Endothelial cell of umbilical vein (primary cell): Measurements from ENCODE around the gene CACHD1. TPM values are rescaled to one million over a fixed set of nuclear protein-coding genes. Genes with fewer than 3 reads are reported as not detected.

ENCODE experiments used
- BruUV-seq: library from RNA; stranded (reverse); fragments of 400-500 nt; replicated peaks from 2 replicates; lab custom pipeline; 2021; lab: Mats Ljungman, UMichigan
- CTCF ChIA-PET: fragments of 300-600, 350-600 bp; sonication (Branson Sonifier 250); formaldehyde crosslinking; loops from one replicate; lab custom pipeline; 2021; ENCODE audit warnings: antibody characterized with exemption, inconsistent platforms; lab: Charles Lee
- POLR2A ChIA-PET: fragments of 300-600, 350-600 bp; sonication (Branson Sonifier 250); formaldehyde crosslinking; loops from one replicate; lab custom pipeline; 2021; ENCODE audit warnings: antibody characterized with exemption, inconsistent platforms; lab: Charles Lee
- DNase-seq: peaks from one replicate; pipeline ENCODE4 v3.0.0-alpha.2; 2011; ENCODE audit warnings: low read depth, low spot score
- FAIRE-seq: peaks from 2 replicates; lab custom pipeline; 2011; peaks lifted over from hg19 to GRCh38; lab: Jason Lieb, UNC
- H2AFZ ChIP-seq: 2 replicates; pipeline ENCODE4 v1.6.0; 2012; ENCODE audit warnings: low read depth, low read length, control low read depth, inconsistent platforms
- H3K27ac ChIP-seq: 2 replicates; pipeline ENCODE4 v1.5.1; 2011; ENCODE audit warnings: low read depth, mild to moderate bottlenecking, control low read depth, low read length, moderate library complexity; ENCODE audit not compliant: insufficient read depth
- H3K27me3 ChIP-seq, 2 experiments: 2 replicates each; pipeline versions ENCODE4 v1.6.0 to v1.6.1; 2011; ENCODE audit warnings: low read length in 2 of 2, mixed read lengths in 1 of 2; ENCODE audit not compliant: control insufficient read depth in 2 of 2, insufficient read depth in 2 of 2
- H3K36me3 ChIP-seq, 2 experiments: 2 replicates in 1 of 2; 3 replicates in 1 of 2; pipeline ENCODE4 v1.5.1; 2011; ENCODE audit warnings: low read length in 2 of 2, mild to moderate bottlenecking in 1 of 2, moderate library complexity in 1 of 2; ENCODE audit not compliant: control insufficient read depth in 2 of 2, insufficient read depth in 2 of 2; ENCODE audit errors: extremely low read depth in 1 of 2
- H3K4me1 ChIP-seq: 3 replicates; pipeline ENCODE4 v1.5.1; 2011; ENCODE audit warnings: mild to moderate bottlenecking, low read length; ENCODE audit not compliant: control insufficient read depth, insufficient read depth; ENCODE audit errors: extremely low read depth
- H3K4me2 ChIP-seq: 2 replicates; pipeline ENCODE4 v1.6.1; 2011; ENCODE audit warnings: low read length, control low read depth, mixed read lengths; ENCODE audit not compliant: insufficient read depth
- H3K4me3 ChIP-seq, 3 experiments: fragments of 200-600 bp in 1 of 3; sonication (generic), shearing (Covaris generic) in 1 of 3; replicated peaks in 1 of 3; 2 replicates each; pipeline ENCODE4 v1.5.1; 2011 to 2016; ENCODE audit warnings: control low read depth in 3 of 3, low read length in 3 of 3, mild to moderate bottlenecking in 2 of 3, inconsistent platforms in 1 of 3, low read depth in 1 of 3, moderate library complexity in 1 of 3; ENCODE audit not compliant: insufficient read depth in 1 of 3
- H3K79me2 ChIP-seq: 2 replicates; pipeline ENCODE4 v1.6.0; 2012; ENCODE audit warnings: low read length, inconsistent platforms; ENCODE audit not compliant: control insufficient read depth, insufficient read depth
- H3K9ac ChIP-seq: replicated peaks from 2 replicates; pipeline ENCODE3; 2011; ENCODE audit warnings: low read length, control low read depth; ENCODE audit not compliant: insufficient read depth; ENCODE audit errors: extremely low read depth
- H3K9me1 ChIP-seq: replicated peaks from 3 replicates; pipeline ENCODE4 v1.6.0; 2011; ENCODE audit warnings: mild to moderate bottlenecking, low read length; ENCODE audit not compliant: control insufficient read depth, insufficient read depth; ENCODE audit errors: extremely low read depth
- H3K9me3 ChIP-seq: replicated peaks from 2 replicates; pipeline ENCODE4 v1.5.1; 2012; ENCODE audit warnings: low read length, inconsistent platforms; ENCODE audit not compliant: control insufficient read depth, insufficient read depth
- H4K20me1 ChIP-seq: replicated peaks from 2 replicates; pipeline ENCODE3; 2011; ENCODE audit warnings: mild to moderate bottlenecking, low read length; ENCODE audit not compliant: control insufficient read depth, insufficient read depth; ENCODE audit errors: extremely low read depth
- EZH2 ChIP-seq: IDR thresholded peaks from 2 replicates; pipeline ENCODE4 v1.6.1; 2012; ENCODE audit warnings: borderline replicate concordance, low read depth, mild to moderate bottlenecking, moderate library complexity, low read length, inconsistent platforms; ENCODE audit not compliant: severe bottlenecking
- FOS ChIP-seq: IDR thresholded peaks from 2 replicates; pipeline ENCODE4 v1.6.1; 2011; ENCODE audit warnings: mild to moderate bottlenecking, low read length, moderate library complexity, borderline replicate concordance; ENCODE audit not compliant: insufficient read depth
- GATA2 ChIP-seq: IDR thresholded peaks from 2 replicates; pipeline ENCODE4 v1.7.0; 2011; ENCODE audit warnings: low read depth, mild to moderate bottlenecking, moderate library complexity, mixed read lengths, low read length; ENCODE audit not compliant: insufficient read length, insufficient read depth
- JUN ChIP-seq: IDR thresholded peaks from 2 replicates; pipeline ENCODE4 v1.6.1; 2011; ENCODE audit warnings: borderline replicate concordance, low read depth; ENCODE audit not compliant: insufficient read length, insufficient read depth
- MYC ChIP-seq: IDR thresholded peaks from one replicate; pipeline ENCODE4 v1.6.1; 2011; ENCODE audit warnings: mild to moderate bottlenecking, low read depth, low read length
- POLR2A ChIP-seq: IDR thresholded peaks from 2 replicates; pipeline ENCODE4 v1.6.1; 2012; ENCODE audit warnings: low read depth, mild to moderate bottlenecking, control low read depth, low read length
- POLR2AphosphoS5 ChIP-seq: IDR thresholded peaks from 2 replicates; pipeline ENCODE4 v1.6.1; 2012; ENCODE audit warnings: low read depth, mild to moderate bottlenecking, control low read depth, low read length, moderate library complexity; ENCODE audit not compliant: insufficient read depth
- dilution Hi-C: fragments of 300-500 bp; cut with MboI; formaldehyde crosslinking; loops from one replicate; pipeline ENCODE4 v1.15.0; 2019; ENCODE audit warnings: low sequenced_read_pairs; ENCODE audit not compliant: extremely low pct_ligation_motif_present
- intact Hi-C: fragments of 100-400 bp; cut with micrococcal nuclease; formaldehyde crosslinking; loops from one replicate; pipeline ENCODE4 v1.10.0; 2022
- polyA plus RNA-seq, 4 experiments: library from polyadenylated mRNA; depleted of rRNA in 3 of 4; stranded (reverse) in 3 of 4; unstranded in 1 of 4; fragments of >200 nt; gene quantifications; 2 replicates each; pipeline versions ENCODE4 v1.2.1 to v1.2.3, GENCODE V29; 2011 to 2012; ENCODE audit warnings: missing spikeins in 1 of 4
- total RNA-seq: library from RNA; stranded (reverse); gene quantifications from 2 replicates; pipeline ENCODE4 v1.2.3, GENCODE V29; 2021
- TF ChIP-seq, protein P1 (sequence below), 2 donors: IDR thresholded peaks; 1 replicate in 1 of 2; 2 replicates in 1 of 2; pipeline ENCODE4 v1.5.1; 2011; ENCODE audit warnings: low read length in 2 of 2, mild to moderate bottlenecking in 2 of 2, moderate library complexity in 2 of 2, control low read depth in 1 of 2, inconsistent platforms in 1 of 2, low read depth in 1 of 2; ENCODE audit not compliant: insufficient read depth in 1 of 2; ENCODE audit errors: extremely low read depth in 1 of 2
- TF ChIP-seq, protein P2 (sequence below): IDR thresholded peaks from 2 replicates; pipeline ENCODE4 v1.6.1; 2011; ENCODE audit not compliant: insufficient read depth, insufficient read length

The CACHD1 gene
- total and polyA plus RNA-seq, 2 donors (not counting 3 experiments of a cell fraction or from before 2014, with no cell fraction given): 3.6 to 9.3 TPM

DNA sequence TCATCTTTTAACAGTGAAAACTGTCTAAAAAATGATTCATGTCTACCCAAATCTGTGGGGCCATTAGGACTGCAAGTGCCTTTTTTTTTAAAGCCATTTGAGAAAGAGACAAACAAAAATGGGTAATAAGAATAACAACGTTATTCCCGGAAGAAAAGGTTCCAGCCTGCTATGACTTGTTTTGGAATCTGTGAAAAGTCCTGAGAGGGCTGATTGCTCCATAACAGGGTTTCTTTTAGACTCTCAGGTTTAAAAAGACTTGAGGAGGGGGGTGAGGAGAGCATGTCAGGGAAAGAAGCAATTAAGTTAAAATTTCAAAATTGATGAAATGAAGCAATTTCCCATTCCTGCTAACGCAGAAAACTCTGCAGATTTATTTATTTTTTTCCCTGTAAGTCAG lies 56.4 kb downstream of the CACHD1 start:
- no peak overlapping the region for H3K9ac ChIP-seq
- DNase-seq (no peak), FAIRE-seq (no peak)
- intact Hi-C loops: no loop called here
- H4K20me1 ChIP-seq: no peaks in the 10 kb centered on the region
- no peaks in the 10 kb centered on the region for H3K9me3 ChIP-seq
- H3K4me1 ChIP-seq: no peaks in the 10 kb centered on the region
- no peak overlapping the region for H3K4me3 ChIP-seq
- H3K36me3 ChIP-seq: no peaks in the 10 kb centered on the region
- ChIA-PET CTCF (no interaction called here), POLR2A (no interaction called here)
- no peaks in the 10 kb centered on the region for H3K79me2 ChIP-seq
- TF ChIP-seq, protein P1, sequence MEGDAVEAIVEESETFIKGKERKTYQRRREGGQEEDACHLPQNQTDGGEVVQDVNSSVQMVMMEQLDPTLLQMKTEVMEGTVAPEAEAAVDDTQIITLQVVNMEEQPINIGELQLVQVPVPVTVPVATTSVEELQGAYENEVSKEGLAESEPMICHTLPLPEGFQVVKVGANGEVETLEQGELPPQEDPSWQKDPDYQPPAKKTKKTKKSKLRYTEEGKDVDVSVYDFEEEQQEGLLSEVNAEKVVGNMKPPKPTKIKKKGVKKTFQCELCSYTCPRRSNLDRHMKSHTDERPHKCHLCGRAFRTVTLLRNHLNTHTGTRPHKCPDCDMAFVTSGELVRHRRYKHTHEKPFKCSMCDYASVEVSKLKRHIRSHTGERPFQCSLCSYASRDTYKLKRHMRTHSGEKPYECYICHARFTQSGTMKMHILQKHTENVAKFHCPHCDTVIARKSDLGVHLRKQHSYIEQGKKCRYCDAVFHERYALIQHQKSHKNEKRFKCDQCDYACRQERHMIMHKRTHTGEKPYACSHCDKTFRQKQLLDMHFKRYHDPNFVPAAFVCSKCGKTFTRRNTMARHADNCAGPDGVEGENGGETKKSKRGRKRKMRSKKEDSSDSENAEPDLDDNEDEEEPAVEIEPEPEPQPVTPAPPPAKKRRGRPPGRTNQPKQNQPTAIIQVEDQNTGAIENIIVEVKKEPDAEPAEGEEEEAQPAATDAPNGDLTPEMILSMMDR (IDR thresholded peaks at IDR 0.05; ENCODE audit: extremely low read depth in 1 of 2, insufficient read depth in 1 of 2, low read depth in 1 of 2, low read length in 2 of 2): no peak
- TF ChIP-seq POLR2A: no peak
- TF ChIP-seq POLR2AphosphoS5: no peak
- no peak for TF ChIP-seq FOS
- TF ChIP-seq JUN: no peak
- TF ChIP-seq GATA2: no peak
- no peak for TF ChIP-seq EZH2
- TF ChIP-seq, protein P2, sequence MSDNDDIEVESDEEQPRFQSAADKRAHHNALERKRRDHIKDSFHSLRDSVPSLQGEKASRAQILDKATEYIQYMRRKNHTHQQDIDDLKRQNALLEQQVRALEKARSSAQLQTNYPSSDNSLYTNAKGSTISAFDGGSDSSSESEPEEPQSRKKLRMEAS: no peak
- TF ChIP-seq MYC: no peak
- H3K4me2 ChIP-seq: no peak overlapping the region
- no peaks in the 10 kb centered on the region for H3K27me3 ChIP-seq
- no peak overlapping the region for H3K27ac ChIP-seq
- dilution Hi-C loops: no loop called here
- no TSS peak for BruUV-seq
- H3K9me1 ChIP-seq: no peaks in the 10 kb centered on the region
- no peak overlapping the region for H2AFZ ChIP-seq
